Activated CD4-positive, alpha-beta T cell treated with anti-CD3 and anti-CD28 coated beads for 1 hour (primary cell): ENCODE measurements around the gene KIF26A.

Source experiments
- DNase-seq: peaks from one replicate; pipeline ENCODE4 v3.0.0-alpha.2; 2020

Gene KIF26A

DNA sequence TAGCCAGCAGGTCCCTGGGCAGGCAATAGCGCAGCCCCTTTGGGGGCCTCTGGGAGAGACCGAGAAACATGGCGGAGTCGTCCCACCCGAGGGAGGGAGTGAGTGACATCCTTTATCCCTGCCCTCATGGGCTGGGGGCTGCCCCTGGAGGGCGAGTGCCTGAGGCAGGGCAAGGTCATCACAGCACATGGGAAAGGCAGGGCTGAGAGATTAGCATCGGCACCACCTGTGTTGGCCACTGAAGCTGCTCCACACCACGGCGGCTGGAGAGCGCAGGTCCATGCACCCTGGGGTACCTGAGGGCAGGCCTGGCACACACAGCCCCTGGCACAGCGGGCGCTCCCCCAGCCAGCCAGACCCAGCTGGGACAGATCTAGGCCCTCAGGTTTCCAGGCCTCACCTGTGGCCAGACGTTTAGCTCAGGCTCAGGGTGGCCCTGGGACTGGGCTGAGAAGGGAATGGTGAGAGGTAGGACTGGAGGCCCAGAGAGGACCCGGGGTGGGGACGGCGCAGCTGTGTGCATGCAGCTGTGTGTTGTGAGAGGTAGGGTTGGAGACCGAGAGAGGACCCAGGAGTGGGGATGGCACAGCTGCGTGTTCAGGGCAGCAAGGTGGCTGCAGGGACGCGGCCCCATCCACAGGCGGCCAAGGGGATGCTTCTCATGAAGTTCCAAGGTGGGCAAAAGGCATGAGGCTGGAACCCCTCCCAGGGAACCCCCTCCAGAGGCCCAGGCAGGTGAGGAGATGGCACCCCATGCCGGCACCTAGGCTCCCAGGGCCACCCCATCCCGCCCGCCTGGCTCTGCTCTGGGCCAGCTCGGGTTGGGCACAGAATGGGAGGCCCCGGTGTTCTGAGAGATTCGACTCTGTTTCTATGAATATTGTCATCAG, 74.1 kb downstream of the KIF26A start:
- DNase-seq, result no peak

DNA sequence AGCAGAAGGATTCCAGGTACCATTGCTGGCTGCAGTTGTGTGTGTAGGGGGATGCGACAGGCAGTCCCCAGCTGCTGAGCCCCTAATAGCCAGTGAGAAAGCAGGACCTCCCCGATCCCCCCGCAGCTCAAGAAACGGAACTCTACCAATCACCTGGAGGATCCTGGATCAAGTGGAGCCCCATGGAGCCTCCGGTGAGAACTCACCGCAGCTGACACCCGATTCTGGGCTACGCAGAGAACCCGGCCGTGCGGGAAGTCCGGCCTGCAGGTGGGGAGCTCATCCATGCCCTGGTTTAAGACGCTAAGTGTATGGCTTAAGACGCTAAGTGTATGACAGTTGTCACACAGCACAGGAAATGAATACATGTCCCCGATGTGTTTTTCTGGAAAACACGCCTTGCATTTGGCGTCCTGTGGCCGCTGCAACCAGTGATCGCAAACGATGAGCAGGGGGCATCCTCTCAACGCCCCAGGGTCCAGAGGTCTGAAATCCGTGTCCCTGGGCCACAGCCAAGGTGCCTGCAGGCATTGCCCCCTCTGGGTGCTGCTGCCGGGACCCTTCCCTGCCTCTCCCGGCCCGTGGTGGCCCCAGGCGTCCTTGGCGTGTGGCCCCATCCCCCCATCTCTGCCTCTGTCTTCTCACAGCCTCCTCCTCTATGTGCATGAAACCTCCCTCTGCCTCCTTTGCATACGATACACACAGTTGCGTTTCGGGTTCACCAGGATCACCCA, 75.1 kb downstream of the KIF26A start:
- DNase-seq, result no peak

DNA sequence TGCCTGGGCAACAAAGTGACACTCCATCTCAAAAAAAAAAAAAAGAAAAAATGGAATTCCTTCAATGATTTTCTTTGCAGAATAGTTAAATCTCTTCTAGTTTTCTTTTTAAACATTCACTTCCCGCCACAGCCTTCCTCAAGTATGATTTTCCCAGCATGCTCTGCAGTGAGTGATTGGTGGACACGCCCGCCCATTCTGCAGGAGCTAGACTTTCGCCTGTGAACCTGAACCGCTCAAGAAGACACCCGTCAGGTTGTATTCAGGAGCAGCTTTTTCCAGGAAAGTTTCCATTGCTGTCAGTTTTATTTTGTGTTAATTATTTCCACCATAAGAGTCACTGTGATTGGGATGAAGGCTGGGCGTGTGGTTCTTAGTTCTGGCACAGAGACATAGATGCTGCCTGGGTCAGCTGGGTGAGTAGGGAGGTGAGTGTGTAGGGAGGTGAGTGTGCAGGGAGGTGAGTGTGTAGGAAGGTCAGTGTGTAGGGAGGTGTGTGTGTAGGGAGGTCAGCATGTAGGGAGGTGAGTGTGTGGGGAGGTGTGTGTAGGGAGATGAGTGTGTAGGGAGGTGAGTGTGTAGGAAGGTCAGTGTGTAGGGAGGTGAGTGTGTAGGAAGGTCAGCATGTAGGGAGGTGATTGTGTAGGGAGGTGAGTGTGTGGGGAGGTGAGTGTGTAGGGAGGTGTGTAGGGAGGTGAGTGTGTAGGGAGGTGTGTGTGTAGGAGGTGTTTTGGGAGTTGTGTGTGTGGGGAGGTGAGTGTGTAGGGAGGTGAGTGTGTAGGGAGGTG, 76.2 kb downstream of the KIF26A start:
- no peak for DNase-seq

DNA sequence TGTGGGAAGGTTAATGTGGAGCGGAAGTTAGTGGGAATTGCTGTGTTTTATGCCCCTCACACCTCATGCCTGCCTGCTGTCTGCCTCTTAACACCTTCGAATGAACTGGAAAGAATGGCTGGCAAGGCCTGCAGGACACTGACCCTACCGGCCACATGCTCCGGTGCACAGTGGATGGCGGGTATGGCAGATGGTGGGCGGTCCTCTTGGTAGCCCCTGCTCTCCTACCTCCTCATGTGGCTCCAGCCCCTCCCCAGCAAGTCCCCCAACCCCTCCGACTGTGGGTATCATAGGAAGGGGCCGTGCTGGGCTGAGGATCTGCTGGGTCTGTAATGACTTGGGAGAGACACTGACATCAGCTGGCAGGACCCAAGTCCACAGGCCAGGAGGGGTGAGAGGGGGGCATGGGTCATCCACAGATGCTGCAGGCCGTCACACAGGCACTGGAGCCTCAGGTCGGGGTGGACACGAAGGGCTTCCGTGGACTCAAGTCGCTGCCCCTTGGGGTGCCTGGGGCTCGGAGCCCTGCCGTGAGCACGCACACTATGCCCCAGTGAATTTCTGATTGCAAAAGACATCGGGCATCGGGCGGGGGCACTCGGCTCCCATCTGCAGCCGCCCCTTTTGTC, 77.4 kb downstream of the KIF26A start:
- DNase-seq, result no peak

DNA sequence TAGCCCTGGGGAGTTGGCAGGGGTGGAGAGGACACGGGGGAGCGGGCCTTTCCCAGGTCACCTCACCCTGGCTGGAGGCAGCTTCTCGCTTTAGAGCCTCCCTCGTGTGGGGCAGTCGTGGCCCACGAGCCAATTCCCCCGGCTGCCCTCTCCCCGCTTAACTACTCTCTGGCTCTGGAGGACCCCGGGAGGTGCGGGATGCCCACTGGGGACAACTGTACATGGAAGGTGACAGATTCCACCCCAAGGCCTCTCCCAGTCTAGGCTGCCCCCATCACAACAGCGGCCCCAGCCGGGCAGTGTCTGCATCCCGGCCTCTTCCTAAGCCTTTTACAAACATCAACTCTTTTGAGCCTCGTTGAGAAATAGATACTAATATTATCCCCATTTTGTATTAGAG, 78.1 kb downstream of the KIF26A start:
- no peak for DNase-seq

DNA sequence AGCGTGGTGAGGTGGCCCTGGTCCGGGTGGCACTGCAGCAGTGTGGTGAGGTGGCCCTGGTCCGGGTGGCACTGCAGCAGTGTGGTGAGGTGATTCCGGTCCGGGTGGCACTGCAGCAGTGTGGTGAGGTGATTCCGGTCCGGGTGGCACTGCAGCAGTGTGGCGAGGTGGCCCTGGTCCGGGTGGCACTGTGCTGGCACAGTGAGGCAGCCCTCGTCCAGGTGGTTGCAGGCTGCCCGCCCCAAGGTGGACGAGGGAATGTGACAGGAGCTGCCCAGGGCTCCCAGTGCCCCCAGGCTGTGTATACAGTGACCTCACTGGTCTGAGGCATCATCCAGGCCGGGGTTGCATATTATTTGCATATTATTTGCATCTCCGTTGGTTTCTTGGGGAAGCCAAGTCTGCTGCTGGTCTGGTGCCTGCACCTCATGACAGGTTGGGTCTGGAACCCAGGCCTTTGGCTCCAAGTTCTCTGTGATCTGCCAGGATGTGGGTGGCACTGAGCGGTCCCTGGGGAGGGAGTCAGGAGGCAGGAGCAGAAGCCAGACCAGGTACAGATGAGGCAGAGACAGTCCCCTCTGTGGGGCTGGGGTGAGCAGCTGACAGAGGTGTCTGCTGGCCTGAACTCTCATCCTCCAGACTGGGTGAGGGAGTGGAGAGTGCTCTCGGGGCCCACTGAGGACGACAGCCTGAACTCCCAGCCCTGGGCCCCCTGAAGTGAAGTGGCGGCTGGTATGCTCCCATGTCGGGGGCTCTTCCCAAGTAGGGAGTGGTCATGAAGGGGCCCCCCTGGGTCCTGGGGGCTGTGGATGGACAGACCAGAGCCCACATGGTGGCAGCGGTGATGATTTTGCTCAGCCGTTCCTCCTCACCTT, 79.3 kb downstream of the KIF26A start:
- DNase-seq, result no peak

DNA sequence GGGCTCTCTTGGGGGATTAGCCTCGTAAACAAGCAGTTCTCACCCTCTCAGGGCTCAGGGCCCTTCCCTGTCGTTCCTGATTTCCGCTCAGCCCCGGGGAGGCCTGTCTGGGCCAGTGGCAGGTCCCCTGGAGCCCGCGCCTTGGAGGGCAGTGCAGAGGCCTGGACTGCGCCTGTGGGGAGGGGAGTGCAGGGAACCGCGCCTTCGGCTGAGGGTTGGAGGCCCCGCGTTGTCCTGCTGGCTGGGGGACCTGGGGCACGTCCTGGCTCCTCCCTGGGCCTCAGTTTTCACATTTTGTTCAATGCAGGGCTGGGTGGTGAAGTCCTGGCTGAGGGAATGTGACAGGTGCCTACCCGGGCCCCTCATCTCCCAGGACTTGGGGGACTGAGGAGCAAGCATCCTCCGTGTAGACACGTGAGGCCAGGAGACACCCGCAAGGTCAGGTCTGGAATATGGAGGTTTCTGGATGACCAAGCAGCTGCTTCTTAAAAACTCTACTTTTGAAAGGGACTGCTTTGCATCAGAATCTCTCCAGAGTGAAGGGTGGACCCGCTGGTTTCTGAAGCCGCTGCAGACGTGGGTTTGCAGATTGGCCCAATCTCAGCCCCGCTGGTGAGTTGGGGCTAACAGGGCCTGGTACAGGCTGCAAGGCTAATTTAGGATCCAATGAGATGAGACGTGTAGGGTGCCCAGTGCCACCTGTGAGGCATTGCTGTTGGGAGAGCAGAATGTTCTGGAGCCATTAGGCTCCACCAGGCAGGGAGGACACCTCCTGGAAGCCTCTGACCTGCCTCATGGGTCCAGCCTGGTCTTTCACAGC, 80.2 kb downstream of the KIF26A start:
- no peak for DNase-seq

DNA sequence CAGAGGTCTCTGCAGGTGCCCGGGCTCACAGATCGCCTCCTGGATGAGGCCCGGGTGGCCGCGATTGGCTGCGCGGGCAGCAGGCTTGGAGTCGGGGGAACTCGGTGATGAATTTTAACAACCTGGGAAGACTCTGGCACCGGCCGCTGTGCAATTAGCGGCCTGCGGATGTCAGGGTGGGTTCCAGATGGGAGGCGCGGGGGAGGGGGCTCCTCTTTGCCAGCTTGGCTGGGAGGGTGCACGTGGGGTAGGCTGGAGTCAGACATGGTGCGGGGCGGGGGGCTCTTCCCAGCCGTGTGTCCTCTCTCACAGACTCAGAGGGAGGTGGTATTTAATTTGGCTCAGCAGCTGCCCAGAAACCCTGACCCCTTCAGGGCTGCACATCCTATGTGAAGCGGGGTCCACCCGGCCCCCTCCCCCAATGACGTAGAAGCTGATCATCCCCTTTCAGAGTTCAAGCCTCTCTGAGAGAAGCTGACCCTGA, 81.4 kb downstream of the KIF26A start:
- DNase-seq, result no peak

DNA sequence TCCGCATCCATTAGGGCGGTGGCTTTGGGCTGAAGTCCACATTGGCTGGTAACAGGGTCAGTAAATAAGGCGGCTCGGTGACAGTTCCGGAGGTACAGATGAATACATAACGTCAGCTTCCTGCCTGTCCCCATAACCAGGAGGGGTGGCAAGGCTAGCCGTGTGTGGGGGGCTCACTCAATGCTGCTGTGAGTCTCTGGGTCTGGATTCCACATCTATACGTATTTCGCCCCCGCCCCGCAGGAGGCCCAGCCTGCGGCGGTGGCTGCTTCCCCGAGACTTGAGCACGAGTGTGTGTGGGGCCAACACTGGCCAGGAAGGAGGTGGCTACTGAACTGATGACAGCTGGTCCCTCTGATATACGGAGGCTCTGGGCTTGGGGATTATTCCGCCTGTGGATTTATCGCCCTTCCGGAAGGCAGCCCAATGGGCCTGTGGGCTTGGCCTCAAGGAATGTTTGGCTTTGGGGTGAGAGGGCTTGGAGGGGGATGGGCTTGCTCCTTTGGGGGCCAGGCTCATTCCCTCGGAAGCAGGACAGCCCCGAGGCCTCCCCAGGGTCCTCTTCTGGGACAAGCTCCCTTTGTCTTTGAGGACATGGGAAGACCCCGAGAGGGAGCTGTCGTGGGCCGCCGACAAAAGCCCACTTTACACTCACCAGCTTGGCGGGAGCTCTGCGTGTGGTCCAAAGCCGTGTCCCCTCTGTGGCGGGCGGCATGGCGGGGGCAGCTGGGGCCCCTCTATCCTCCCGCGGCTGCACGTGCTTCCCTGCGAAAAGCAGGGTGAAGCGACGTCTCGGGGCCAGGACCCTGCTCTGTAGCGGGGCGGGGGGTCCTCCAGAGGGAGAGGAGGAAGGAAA, 82.1 kb downstream of the KIF26A start:
- no peak for DNase-seq

DNA sequence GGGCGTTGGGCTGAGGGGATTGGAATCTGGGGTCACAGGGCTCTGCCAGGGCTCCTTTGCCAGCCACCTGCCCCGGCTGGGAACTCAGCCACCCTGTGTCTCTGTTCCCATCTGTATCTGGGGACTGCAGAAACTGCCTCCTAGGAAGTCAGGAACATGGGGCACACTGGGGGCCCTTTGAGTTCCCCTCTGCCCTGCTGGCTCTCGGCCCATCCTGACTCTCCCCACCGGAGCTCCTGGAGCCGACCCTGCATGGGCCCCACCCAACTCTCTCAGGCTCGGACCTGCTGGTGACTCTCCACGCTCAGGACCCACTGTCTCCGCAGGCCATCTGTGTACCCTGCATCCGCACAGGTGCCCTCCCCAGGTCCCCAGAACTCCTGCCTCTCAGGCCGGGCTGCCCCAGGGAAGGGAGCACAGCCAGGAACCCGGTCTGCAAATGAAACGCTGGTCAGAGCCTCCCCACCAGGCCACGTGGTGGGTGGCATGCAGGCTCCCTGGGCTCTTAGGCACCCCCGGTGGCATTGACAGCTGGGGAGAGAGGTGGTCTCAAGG, 82.8 kb downstream of the KIF26A start:
- DNase-seq, result no peak

DNA sequence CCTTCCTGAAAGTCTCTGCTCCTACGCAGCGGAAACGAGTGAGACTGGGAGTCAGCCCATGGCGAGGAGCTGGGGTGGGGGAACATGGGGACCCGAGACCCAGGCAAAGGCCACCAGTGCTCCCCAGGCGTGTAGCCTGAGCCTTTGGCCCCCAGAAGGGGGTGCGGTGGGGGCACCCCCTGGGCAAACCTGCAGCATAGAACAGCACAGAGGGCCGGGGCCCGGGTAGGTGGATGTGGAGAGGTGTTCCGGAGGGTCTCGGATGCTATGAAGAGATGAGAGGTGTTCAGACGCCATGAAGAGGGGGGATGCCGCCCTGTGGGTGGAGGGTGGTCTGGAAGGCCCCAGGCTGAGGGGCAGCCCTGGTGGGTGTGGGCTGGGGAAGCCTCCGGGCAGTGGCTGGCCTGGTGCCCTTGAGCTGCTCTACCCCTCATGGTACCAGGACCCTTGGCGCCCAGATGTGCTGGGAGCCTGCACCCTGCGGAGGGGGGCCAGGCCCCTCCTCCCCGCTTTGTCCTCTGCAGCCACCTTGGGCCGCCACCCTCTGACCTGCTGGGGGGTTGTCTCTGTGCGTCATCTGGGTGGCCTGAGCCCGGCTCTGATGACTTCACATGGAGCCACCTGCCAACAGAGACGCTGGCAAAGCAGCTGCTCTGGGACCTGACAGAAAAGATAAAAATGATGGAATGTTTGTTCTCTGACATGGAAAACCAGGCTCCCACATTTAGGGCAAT, 83.4 kb downstream of the KIF26A start:
- DNase-seq, result no peak

DNA sequence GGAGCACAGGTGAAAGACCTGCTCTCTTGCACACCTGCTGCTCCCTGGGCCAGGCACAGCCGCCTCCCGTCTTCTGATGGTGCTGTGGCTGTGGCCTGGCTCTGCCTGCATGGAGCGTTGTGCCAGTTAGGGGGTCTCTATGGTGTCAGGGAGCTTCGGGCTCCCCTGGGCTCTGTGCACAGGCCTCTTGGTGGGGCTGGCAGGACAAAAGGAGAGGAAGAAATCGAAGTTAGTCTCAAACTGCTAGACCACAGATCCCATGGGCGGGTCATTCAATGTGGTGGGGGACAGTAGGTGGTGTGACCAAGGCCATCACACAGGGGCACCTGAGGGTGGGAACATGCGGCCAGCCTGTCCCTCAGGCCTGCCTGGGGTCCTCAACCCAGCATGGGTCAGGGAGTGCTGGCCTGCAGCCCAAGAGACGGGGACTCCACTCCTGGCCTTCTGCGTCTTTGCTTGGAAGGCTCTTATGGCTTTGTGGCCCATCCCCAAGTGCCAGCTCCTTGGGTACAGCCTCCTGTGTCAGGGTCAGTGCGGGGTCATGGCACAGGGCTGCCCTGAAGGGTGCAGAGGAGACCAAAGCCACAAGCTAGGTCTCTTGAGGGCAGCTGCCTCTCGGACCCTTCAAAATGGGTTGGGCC, 84.1 kb downstream of the KIF26A start:
- DNase-seq, result no peak

DNA sequence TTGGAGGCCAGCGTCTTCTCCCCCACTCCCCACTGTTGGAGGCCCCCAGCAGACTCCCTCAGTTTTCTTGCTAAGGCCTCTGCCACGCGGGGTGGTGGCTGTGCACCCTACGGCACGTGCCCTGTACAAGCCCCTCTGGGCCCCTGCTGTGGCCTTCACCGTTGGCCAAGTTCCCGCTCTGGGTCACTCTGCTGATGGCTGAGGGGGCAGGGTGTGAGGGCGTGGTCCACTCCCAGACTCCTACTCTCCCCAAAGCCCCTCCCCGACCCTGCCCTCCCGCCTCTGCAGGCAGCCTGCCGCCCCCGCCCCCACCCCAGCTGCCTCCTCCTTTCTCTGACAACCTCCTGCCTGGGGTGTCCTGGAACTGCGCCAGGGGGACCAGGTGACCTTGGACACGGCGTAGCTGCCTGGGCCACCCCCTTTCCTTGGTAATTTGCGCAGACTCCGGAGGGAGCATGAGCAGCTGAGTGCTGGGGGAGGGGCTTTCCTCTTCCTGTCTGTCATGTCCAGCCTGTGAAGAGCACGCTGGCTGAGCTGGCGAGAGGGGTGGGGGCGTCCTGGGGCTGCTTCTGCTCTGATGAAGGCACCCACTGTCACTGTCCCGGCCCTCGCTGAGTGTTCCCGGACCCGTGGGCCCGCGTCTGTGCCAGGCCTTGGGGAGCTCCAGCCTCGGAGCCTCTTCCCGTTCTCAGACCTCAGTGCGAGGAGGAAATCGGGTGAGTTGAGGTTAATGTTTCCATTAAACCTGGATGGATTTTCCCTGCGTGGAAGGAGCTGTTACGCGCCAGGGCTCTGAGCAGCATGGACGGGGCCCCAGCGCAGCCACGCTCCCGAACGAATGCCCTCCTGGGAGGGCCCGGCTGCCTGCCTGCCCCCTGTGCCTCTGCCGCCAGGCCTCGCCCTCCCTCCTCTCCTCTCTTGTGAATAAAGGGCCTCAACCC, 85.0 kb downstream of the KIF26A start:
- no peak for DNase-seq

DNA sequence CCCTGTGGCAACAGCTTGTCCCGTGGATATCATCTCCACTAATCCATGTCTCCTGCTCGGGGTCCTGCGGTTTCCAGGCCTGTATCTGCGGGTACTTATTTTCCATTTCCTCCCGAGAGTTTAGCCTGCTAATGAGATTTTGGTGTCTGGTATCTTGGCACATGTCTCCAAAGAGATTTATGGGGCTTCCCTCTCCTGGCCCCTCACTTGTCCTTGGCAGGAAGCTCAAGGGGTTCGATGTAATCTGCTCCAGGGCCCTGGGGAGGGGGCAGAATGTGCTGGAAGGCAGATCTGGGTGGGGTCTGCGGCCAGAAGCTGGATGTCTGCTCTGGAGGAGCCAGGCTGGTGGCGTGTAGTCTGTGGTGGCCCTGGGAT, 85.7 kb downstream of the KIF26A start:
- no peak for DNase-seq

DNA sequence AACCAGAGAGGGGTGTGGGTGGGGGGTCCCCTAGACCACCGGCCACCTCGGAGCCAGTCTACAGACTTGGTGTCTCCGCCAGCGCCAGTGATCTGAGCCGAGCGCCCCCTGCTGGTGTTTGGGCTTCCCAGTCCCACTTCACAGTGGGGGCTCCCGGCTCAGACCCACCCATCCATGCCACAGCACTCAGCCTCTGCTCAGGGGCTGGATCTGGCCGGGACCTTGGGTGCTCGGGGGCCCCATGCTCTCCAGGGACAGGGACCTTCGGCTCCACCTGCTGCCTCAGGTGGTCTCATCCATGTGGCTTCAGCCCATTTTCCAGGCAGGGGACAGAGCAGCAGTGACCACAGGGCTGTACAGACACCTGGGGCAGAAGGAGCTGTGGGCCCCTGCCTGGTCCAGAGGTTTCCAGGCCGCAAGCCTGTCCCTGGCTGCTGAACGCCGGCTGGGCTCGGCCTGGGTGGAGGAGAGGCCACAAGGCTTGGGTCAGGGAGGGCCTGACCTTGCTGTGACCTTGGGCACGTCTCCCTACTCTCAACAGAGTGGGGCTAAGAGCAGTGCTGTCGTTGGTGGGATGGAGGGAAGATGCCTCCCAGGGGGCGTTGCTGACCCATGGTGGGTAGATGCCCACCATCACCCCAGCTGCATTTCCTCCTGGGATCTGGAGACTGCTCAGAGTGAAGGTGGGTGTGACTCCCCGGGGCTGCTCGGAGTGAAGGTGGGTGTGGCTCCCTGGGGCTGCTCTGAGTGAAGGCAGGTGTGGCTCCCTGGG, 86.3 kb downstream of the KIF26A start:
- no peak for DNase-seq
